ENCODE data around the gene RAB8B.

RAB8B gene

DNA sequence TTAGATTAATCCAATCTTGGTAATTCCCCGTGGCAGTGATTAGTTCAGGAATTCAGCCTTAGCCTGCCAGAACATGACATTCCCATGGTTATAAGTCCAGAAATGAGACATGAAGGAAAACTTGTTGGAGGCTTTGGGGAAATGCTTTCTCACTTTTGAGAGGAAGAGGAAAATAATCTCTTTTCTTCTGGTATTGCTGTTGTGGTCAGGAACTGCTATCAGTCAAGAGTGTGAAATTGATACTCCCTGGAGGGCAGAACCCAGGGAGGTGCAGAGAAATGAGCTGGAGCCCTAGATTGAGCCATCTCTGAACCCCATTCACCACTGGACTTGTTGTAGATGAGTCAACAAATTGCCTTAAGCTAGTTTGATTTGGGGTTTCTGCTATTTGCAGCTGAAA, 49.4 kb downstream of the RAB8B start:
- DNase-seq: no peak

DNA sequence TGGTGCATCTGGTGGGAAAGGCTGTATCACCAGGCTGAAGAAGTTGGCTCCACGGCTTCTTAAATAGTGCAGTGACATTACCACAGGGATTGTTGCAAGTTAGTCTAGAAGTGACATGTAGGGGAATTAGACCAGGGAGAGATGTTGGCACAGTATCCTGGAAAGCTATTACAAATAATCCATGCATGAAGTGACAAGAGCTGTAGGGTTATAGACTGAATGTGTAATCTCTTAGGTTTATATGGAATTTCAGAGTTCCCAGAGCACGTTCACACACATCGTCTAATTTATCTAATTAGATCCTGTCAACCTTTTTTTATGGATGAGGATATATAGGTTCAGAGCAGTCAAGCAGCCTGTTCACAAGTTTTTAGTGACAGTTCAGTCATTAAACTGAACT, 50.7 kb downstream of the RAB8B start:
- DNase-seq: no peak

DNA sequence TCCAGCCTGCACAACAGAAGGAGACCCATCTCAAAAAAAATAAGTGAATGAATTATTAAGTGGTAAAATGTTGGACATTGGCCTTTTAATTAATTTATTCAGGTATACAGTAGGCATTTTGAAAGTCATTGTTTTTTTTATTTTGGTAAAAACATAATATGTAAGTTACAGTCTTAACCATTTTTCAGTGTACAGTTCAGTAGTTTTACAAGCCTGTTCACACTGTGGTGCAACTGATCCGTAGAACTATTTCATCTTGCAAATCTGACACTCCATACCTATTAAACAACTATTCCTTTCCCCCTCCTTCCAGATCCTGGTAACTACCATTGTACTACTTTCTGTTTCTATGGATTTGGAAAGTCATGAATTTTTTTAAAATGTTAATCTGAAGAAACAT, 51.9 kb downstream of the RAB8B start:
- no peak for DNase-seq

DNA sequence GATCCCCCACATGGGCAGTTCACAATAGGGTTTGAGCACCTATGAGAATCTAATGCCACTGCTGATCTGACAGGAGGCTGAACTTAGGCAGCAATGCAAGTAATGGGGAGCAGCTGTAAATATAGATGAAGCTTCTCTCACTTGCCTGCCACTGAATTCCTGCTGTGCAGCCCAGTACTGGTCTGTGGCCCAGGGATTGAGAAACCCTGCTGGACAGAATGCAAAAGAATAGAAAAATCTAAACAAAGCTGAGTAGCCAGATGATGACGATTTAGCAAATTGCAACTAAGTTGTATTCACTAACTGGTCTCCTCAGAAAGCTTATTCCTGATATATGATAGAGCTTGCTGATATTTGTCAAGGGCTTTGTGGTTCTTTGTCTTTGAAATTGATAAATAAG, 53.7 kb downstream of the RAB8B start:
- DNase-seq: no peak

DNA sequence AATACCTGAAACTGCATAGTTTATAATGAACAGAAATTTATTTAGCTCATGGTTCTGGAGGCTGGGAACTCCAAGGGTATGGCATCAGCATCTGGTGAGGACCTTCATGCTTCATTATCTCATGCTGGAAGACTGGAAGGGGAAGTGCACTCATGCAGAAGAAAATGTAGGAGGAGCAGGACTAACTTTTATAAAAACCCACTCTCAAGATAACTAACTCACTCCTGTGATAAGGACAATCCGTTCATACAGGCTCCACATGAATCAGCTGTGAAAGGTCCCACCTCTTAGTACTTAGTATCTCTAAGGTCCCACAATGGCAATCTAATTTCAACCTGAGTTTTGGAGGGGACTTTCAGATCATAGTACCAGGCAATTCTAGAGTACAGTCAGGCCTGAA, 54.4 kb downstream of the RAB8B start:
- DNase-seq: no peak

DNA sequence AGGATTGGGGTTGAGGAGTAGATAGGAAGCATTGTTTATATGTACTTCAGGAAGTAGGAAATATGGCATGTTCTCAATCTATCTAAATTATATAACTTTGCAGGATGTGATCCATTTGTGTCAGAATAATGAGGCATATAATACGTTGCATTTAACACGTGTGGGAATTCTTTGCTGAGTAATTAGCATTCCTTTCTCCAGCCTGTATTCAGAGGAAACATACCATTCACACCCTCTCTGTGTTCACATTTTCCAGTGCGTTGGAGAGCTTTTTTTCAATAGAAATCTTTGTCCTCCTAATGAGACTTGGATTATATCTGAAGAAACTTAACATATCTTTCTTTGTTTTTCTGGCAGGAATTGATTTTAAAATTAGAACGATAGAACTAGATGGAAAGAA, 55.0 kb downstream of the RAB8B start:
- DNase-seq: no peak

- peak; percentile 38 to 55 for DNase-seq
These were observed 55.7 kb downstream of the RAB8B start for GRCh38 chr15:63244976-63245645.

- DNase-seq: peak in 1 of 2 donors; percentile 53
These were observed 57.5 kb downstream of the RAB8B start for GRCh38 chr15:63246691-63247469.

GRCh38 chr15:63250312-63250965, 61.0 kb downstream of the RAB8B start:
- DNase-seq: no peak

DNA sequence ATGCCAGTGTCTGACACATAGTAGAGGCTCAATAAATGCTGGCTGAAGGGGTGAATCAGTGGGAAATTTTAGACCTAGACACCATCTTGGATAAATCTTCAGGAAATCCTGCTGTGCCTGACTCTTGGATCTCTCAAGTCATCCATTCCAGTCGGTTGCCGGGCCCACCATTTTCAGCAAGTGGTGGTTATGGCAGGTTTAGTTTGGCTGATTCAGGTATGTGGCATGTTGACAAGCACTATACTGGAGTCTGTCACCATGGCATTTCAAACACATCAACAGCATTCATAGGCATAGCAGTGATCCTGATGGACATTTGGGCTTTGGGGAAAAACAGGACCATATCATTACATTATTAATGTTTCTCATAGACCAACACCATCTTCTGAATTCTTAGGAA, 62.3 kb downstream of the RAB8B start:
- DNase-seq: no peak

DNA sequence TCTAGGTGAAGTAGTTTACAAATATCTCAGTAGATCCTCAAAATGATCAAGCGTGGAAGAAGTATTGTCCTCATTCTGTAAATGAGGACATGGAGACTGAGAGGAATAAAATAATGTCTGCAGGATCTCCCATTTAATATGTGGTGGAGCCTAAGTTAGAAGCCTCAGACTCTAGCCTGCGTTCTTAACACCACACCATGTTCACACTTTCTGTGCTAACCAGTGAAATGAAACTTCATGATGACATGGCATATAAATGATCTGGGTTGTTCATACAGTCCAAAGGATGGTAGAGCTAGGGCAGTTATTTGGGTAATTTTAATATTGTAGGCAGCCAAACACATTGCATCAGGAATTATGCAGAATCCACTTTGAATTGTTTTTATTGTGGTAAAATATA, 62.9 kb downstream of the RAB8B start:
- DNase-seq: no peak

DNA sequence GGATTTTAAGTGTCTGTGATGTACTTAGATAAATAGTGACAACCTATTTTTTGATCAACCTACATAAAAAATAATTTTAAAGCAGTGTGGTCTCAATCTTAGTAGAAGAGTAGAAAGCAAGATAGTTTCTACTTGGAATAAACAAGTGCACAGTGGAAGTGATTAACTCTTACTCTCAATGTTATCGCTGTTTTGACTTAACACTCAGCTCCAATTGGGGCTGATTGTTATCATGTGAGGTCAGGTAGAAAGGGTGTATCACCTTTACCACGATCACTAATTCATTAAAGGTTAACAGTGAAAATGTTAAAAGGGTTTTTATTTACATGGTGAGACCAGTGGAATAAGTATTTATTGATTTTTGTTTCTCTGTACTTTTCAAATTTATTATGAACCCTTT, 65.6 kb downstream of the RAB8B start:
- DNase-seq: no peak

GRCh38 chr15:63255489-63255990, 66.1 kb downstream of the RAB8B start:
- no peak for DNase-seq

DNA sequence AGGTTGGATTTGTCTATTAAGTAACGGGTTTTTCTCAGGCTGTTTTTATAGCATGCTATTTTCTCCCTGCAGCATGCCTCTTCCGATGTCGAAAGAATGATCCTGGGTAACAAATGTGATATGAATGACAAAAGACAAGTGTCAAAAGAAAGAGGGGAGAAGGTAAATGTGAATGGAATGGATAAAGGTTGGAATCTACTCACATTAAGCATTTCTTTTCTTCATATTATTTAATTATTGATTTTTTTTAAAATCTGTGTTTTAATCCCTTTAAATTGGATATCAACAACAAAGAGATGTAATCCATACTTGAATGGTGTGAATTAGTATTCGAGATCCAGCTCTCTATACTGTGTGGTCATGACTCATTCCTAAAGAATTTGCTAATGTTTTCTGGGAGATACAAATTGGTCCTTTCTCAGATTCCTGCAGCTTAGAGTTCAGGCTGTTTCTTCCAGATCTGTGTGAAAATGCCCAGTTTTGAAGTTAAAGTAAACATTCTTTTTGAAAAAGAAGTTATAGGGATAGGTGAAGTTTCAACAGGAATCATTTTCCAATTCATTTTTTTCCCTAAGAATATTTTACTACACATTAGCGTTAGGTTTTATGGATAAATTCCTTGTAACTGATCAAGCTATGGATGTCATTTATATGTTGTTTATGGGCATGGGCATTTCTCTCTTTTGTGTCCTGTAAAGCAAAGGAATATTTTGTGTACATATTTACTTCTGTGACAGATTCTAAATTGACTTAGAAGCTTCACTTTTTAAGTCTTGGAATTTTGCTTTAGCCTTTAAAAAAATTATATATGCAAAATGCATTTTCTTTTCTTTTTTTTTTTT, 67.2 kb downstream of the RAB8B start:
- DNase-seq: no peak

DNA sequence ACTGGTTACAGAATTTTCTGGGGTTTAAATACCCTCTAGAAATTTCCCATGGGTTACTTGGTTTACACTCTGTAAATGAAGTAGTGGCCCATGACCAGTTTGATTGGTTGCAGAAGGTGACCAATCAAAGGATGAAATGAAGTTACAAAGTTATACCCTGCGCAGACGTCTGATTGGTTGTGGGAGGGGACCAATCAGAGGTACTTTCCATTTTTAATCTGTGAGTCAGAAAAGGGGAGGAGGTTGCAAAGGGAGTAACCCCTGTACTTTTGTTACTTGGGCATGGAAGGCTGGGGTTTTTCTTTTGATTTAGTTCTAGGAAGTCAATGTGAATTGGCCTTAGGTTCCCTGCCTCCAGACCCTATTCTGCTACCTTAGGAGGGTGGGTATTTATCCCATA, 69.3 kb downstream of the RAB8B start:
- no peak for DNase-seq

GRCh38 chr15:63260791-63261190, 71.4 kb downstream of the RAB8B start:
- no peak for DNase-seq

GRCh38 chr15:63261311-63261710, 71.9 kb downstream of the RAB8B start:
- DNase-seq: no peak

GRCh38 chr15:63263519-63263918, 74.1 kb downstream of the RAB8B start:
- no peak for DNase-seq

DNA sequence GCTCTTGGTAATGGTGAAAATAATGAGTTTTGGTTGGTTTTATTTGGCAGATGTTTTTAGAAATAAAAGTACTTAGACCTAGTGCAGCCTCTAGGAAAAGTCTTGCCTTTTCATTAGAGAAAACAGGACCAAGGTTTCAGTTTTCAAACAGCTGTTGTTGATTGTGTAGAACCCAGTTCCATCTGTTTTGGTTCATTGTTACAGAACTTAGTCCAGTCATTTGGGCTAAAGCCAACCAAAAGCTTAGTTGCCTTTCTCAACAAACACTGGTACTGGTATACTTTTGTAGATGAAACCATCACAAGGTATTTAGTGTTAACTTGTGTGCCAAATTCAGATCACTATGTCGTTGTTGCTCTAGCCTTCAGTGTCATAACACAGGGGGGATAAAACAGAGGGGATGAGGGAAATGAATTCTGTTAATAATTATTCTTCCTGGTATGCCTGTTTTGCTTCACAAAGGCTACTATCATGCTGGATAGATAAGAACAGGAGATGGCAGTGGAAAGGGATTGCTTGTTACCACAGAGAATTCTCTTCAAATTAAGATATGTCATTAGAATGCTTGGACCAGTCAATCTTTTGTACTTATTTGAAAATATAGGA, 75.4 kb downstream of the RAB8B start:
- no peak for DNase-seq

DNA sequence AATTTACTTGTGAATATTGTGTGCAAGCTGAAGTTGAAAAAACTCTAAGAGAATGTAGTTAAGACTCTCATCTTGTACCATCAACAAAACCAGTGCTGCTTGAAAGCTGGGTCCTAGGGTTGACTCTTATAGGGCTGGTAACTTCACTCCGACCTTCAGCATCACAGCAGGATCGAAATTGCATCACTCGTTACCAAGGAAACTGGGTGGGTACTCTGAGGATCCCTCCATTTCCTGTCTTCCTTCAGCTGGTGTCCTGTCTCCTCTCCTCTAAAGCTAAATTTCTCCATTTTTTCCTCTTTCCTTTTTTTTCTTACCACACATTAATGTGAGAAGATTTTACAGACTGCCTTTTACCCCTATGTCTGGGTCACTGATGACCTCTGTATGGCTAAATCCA, 85.0 kb downstream of the RAB8B start:
- peak; percentile 23 to 24 for DNase-seq

- DNase-seq: no peak
These were observed 87.1 kb downstream of the RAB8B start for GRCh38 chr15:63276342-63277037.
